Uterus (tissue), 4 donors: ENCODE results near the gene PER3. TPM values are rescaled to one million over a fixed set of nuclear protein-coding genes. Genes with fewer than 3 reads are reported as not detected.

Experiments used
- DNase-seq, 2 donors: peaks; one replicate each; pipeline ENCODE4 v3.0.0-alpha.2; 2019 to 2020
- H3K27ac ChIP-seq, 2 donors: fragments of 200-600 bp; sonication (generic); 1 replicate in 1 of 2; 2 replicates in 1 of 2; pipeline ENCODE4 v1.5.1; 2016 to 2018
- H3K27me3 ChIP-seq, 2 donors: fragments of 200-600 bp; sonication (generic); one replicate each; pipeline ENCODE4 v1.5.1; 2018 to 2019; ENCODE audit warnings: control low read depth in 1 of 2
- H3K36me3 ChIP-seq, 2 donors: fragments of 200-600 bp; sonication (generic); one replicate each; pipeline ENCODE4 v1.5.1; 2019; ENCODE audit warnings: control low read depth in 1 of 2
- H3K4me1 ChIP-seq, 2 donors: fragments of 200-600 bp; sonication (generic); one replicate each; pipeline ENCODE4 v1.5.1; 2018 to 2019; ENCODE audit warnings: control low read depth in 1 of 2
- H3K4me3 ChIP-seq, 2 donors: fragments of 200-600 bp; sonication (generic); 1 replicate in 1 of 2; 2 replicates in 1 of 2; pipeline ENCODE4 v1.5.1; 2018 to 2019; ENCODE audit warnings: mild to moderate bottlenecking in 1 of 2
- H3K9me3 ChIP-seq, 2 donors: fragments of 200-600 bp; sonication (generic); one replicate each; pipeline ENCODE4 v1.5.1; 2019; ENCODE audit warnings: control low read depth in 1 of 2
- CTCF ChIP-seq, 4 experiments: fragments of 200-600 bp in 2 of 4; fragments of 450-650 bp in 2 of 4; sonication (generic) in 2 of 4; IDR thresholded peaks; one replicate each; pipeline ENCODE4 v1.5.1; 2016 to 2019; ENCODE audit warnings: antibody characterized with exemption in 4 of 4, mild to moderate bottlenecking in 2 of 4, moderate library complexity in 1 of 4
- POLR2A ChIP-seq, 2 donors: fragments of 450-650 bp; IDR thresholded peaks; one replicate each; pipeline ENCODE4 v1.6.1; 2016; ENCODE audit warnings: antibody characterized with exemption in 2 of 2, mild to moderate bottlenecking in 1 of 2, moderate library complexity in 1 of 2
- intact Hi-C: fragments of 100-400 bp; cut with DNase I; formaldehyde crosslinking; loops from one replicate; pipeline ENCODE4 v1.15.1; 2023; ENCODE audit warnings: low total_unique reads
- total RNA-seq, 4 donors: library from RNA; depleted of rRNA in 3 of 4; stranded (reverse); fragments of >200 nt in 3 of 4; gene quantifications; one replicate each; pipeline versions ENCODE4 v1.1.0 to v1.2.4, GENCODE V29; 2014 to 2023
- donor health status: DM: yes; HTN: yes; CAD: no.

PER3 gene
- total RNA-seq, 4 donors from 2014 or later: 6.9 to 69.0 (median 20.7) TPM

- no peak overlapping the region for H3K27ac ChIP-seq
- no peak for TF ChIP-seq POLR2A (IDR thresholded peaks at IDR 0.05)
- no peak for TF ChIP-seq CTCF (IDR thresholded peaks at IDR 0.05)
- H3K36me3 ChIP-seq: no peaks in the 10 kb centered on the region
- H3K4me1 ChIP-seq: no peaks in the 10 kb centered on the region
- intact Hi-C loops: no loop called here
- DNase-seq: no peak
- no peak overlapping the region for H3K4me3 ChIP-seq
- no peaks in the 10 kb centered on the region for H3K27me3 ChIP-seq
- peaks cover 0 to 11% of the 10 kb centered on the region in 2 donors for H3K9me3 ChIP-seq
Measured at GRCh38 chr1:7811476-7811875, 27.4 kb downstream of the PER3 start.

- intact Hi-C loops: no loop called here
- Histone ChIP-seq H3K27ac (no peak overlapping the region), H3K36me3 (no peaks in the 10 kb centered on the region), H3K9me3 (peaks cover 0 to 11% of the 10 kb centered on the region in 2 donors), H3K4me1 (no peaks in the 10 kb centered on the region), H3K27me3 (no peaks in the 10 kb centered on the region), H3K4me3 (no peak overlapping the region)
- DNase-seq: no peak
- TF ChIP-seq CTCF (IDR thresholded peaks at IDR 0.05) (no peak), POLR2A (IDR thresholded peaks at IDR 0.05) (no peak)
Measured at GRCh38 chr1:7813677-7814373, 29.7 kb downstream of the PER3 start.

- H3K27me3 ChIP-seq: no peaks in the 10 kb centered on the region
- intact Hi-C loops: no loop called here
- no peaks in the 10 kb centered on the region for H3K4me1 ChIP-seq
- TF ChIP-seq POLR2A (IDR thresholded peaks at IDR 0.05) (no peak), CTCF (IDR thresholded peaks at IDR 0.05) (no peak)
- no peak overlapping the region for H3K27ac ChIP-seq
- no peak for DNase-seq
- H3K9me3 ChIP-seq: no peaks in the 10 kb centered on the region
- no peak overlapping the region for H3K4me3 ChIP-seq
- no peaks in the 10 kb centered on the region for H3K36me3 ChIP-seq
Measured at GRCh38 chr1:7821282-7821681, 37.2 kb downstream of the PER3 start.

GRCh38 chr1:7824701-7825100 lies 40.6 kb downstream of the PER3 start:
- no peak overlapping the region for H3K4me3 ChIP-seq
- H3K9me3 ChIP-seq: no peaks in the 10 kb centered on the region
- no peaks in the 10 kb centered on the region for H3K27me3 ChIP-seq
- TF ChIP-seq CTCF (IDR thresholded peaks at IDR 0.05) (no peak), POLR2A (IDR thresholded peaks at IDR 0.05) (no peak)
- no peaks in the 10 kb centered on the region for H3K4me1 ChIP-seq
- no peak for DNase-seq
- H3K36me3 ChIP-seq: no peaks in the 10 kb centered on the region
- intact Hi-C loops: no loop called here
- H3K27ac ChIP-seq: no peak overlapping the region

- H3K27ac ChIP-seq: no peak overlapping the region
- no peak for DNase-seq
- no peaks in the 10 kb centered on the region for H3K9me3 ChIP-seq
- TF ChIP-seq CTCF (IDR thresholded peaks at IDR 0.05) (no peak), POLR2A (IDR thresholded peaks at IDR 0.05) (no peak)
- intact Hi-C loops: no loop called here
- no peaks in the 10 kb centered on the region for H3K4me1 ChIP-seq
- no peaks in the 10 kb centered on the region for H3K27me3 ChIP-seq
- no peaks in the 10 kb centered on the region for H3K36me3 ChIP-seq
- H3K4me3 ChIP-seq: no peak overlapping the region
Measured at GRCh38 chr1:7826363-7826762, 42.3 kb downstream of the PER3 start.
